K562 treated with DMSO at 1 percent for 4 hours (cell line): Measurements from ENCODE around the gene RUNDC3A. TPM values are rescaled to one million over a fixed set of nuclear protein-coding genes. Genes with fewer than 3 reads are reported as not detected.

Experiments used
- total RNA-seq: library from RNA; unstranded; fragments of 300-600 nt; gene quantifications from 2 replicates; pipeline ENCODE4 v1.2.3, GENCODE V29; 2022; ENCODE audit not compliant: insufficient read depth

The RUNDC3A gene
- 3.0 TPM in 1 of 2 replicates, not detected in the other for total RNA-seq

GRCh38 chr17:44308320-44308818 is at the start of gene RUNDC3A:
Gene RUNDC3A, plus strand, starts transcription at chr17:44308601. Its CDS starts 232 bp downstream, at chr17:44308833.

DNA sequence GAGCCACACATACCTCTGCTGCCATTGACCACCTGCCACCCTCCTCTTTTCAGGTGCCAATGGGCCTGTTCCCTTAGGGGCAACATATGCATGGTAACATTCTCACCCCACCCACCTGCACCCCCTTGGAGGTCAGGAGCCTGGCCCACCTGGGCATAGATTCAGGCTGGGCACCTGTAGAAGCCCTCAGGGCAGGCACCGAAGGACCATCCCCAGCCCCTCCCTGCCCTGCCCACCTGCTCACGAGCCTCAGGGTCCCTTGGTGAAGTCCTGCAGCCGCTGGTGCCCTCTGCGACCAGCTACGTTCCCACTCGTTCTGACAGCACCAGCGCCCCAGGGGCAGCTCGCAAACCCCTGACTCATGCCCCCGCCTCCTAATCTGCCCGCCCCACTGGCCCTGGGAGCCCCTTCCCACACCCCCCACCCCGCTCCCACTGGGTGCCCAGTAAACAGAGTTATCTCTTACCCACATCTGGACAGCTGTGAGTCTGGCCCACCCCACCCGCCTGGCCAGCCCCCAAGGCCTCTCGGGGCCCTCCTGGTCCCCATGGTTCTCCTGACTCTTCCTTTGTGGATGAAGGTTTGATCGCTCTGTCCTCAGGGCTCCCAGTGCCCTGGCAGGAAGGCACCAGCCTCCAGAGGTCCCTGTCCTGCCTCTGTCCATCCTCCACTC is 40.4 kb upstream of the RUNDC3A start, which contains the start of gene SLC4A1:
SLC4A1 (minus strand) TSS at position 318 of the 673 bp plus-strand sequence. CDS start 5,269 bp downstream, outside the sequence.

GRCh38 chr17:44324571-44325275 is 16.3 kb downstream of the RUNDC3A start, which contains the start of gene SLC25A39:
Gene SLC25A39, minus strand, starts transcription at chr17:44324823. Its CDS starts 1,261 bp downstream, at chr17:44323562.

GRCh38 chr17:44344939-44345453 is 36.6 kb downstream of the RUNDC3A start, which contains the start of gene GRN:
Gene GRN, plus strand, starts transcription at chr17:44345302. Its CDS starts 3,863 bp downstream, at chr17:44349165.

DNA sequence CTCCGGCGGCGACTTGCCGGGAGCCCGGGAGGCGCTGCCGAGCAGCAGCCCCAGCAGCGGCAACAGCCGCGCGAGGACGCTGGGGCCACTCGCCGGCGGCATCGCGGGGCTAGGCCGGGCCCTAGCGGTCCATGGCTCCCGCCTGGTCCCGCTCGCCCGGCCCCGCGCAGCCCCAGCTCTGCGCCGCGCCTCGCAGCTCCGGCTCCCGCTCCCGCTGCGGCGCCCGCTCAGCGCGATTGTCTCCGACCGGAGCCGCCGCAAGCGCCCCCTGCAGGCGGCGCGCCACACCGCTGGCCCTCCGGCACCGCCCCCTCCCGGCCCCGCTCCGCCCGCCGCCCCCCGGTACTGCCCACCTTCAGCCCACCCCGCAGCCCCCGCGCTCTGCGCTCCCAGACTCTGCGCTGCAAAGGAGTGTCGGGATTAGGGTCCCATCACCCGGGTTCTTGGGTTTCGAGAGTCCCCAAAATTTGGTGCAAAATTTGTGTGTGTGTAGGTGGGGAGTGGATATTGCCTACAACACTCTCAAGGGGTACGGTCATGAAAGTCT is 55.3 kb downstream of the RUNDC3A start, which contains the start of gene FAM171A2:
FAM171A2 (minus strand) TSS at position 241 of the 547 bp plus-strand sequence; CDS start at position 102, 139 bp downstream.

Other genes starting within 250 kb of the RUNDC3A start
- gene LSM12, start 241.9 kb upstream of the RUNDC3A start, total RNA-seq = 23.5 and 32.5 TPM in 2 replicates
- gene G6PC3, start 237.9 kb upstream of the RUNDC3A start, total RNA-seq = 38.8 TPM in 2 replicates
- gene HDAC5, start 185.0 kb upstream of the RUNDC3A start, total RNA-seq = 36.1 and 51.2 TPM in 2 replicates
- gene HROB, start 166.7 kb upstream of the RUNDC3A start, total RNA-seq = 9.9 and 11.4 TPM in 2 replicates
- gene ASB16, start 137.9 kb upstream of the RUNDC3A start, total RNA-seq = not detected in 2 replicates
- gene TMUB2, start 121.6 kb upstream of the RUNDC3A start, total RNA-seq = 21.4 and 22.4 TPM in 2 replicates
- gene ATXN7L3, start 108.7 kb upstream of the RUNDC3A start, total RNA-seq = 46.2 and 59.4 TPM in 2 replicates
- gene UBTF, start 88.9 kb upstream of the RUNDC3A start, total RNA-seq = 41.5 and 46.4 TPM in 2 replicates
- gene SLC4A1, start 40.5 kb upstream of the RUNDC3A start, total RNA-seq = 14.3 and 22.0 TPM in 2 replicates
- gene SLC25A39, start 16.2 kb downstream of the RUNDC3A start, total RNA-seq = 222 and 250 TPM in 2 replicates
- 253 and 280 TPM in 2 replicates for gene GRN, start 36.7 kb downstream of the RUNDC3A start, total RNA-seq
- gene FAM171A2, start 55.3 kb downstream of the RUNDC3A start, total RNA-seq = 14.1 and 14.8 TPM in 2 replicates
- 5.1 and 8.4 TPM in 2 replicates for gene ITGA2B, start 81.0 kb downstream of the RUNDC3A start, total RNA-seq
- gene GPATCH8, start 194.8 kb downstream of the RUNDC3A start, total RNA-seq = 17.6 and 18.3 TPM in 2 replicates
- 8.0 and 10.4 TPM in 2 replicates for gene FZD2, start 248.9 kb downstream of the RUNDC3A start, total RNA-seq